Neutrophil (primary cell): Measurements from ENCODE around the gene MAPK14.

ENCODE experiments used
- H3K27ac ChIP-seq: fragments of 200-600 bp; sonication (generic); 2 replicates; pipeline ENCODE4 v1.5.1; 2016; ENCODE audit warnings: mild to moderate bottlenecking, moderate library complexity
- H3K27me3 ChIP-seq: fragments of 200-600 bp; sonication (generic); 2 replicates; pipeline ENCODE4 v1.6.0; 2016; ENCODE audit warnings: mild to moderate bottlenecking
- H3K36me3 ChIP-seq: fragments of 200-600 bp; sonication (generic); 2 replicates; pipeline ENCODE4 v1.5.1; 2017
- H3K4me1 ChIP-seq, 2 experiments: fragments of 200-600 bp in 1 of 2; sonication (generic) in 1 of 2; 1 replicate in 1 of 2; 2 replicates in 1 of 2; pipeline versions ENCODE4 v1.5.1 to v1.6.1; 2013 to 2016; ENCODE audit warnings: low read depth in 1 of 2, low read length in 1 of 2, mild to moderate bottlenecking in 1 of 2, moderate library complexity in 1 of 2; ENCODE audit not compliant: control insufficient read depth in 1 of 2, insufficient read depth in 1 of 2
- H3K4me3 ChIP-seq, 2 experiments: fragments of 200-600 bp in 1 of 2; sonication (generic) in 1 of 2; 1 replicate in 1 of 2; 2 replicates in 1 of 2; pipeline ENCODE4 v1.5.1; 2013 to 2016; ENCODE audit warnings: low read depth in 1 of 2, low read length in 1 of 2, mild to moderate bottlenecking in 1 of 2, moderate library complexity in 1 of 2
- H3K9me3 ChIP-seq: fragments of 200-600 bp; sonication (generic); 2 replicates; pipeline ENCODE4 v1.5.1; 2016
- TF ChIP-seq, protein P1 (sequence below): fragments of 200-600 bp; sonication (generic); IDR thresholded peaks from 2 replicates; pipeline ENCODE4 v1.5.1; 2016; ENCODE audit warnings: antibody characterized with exemption

The MAPK14 gene

DNA sequence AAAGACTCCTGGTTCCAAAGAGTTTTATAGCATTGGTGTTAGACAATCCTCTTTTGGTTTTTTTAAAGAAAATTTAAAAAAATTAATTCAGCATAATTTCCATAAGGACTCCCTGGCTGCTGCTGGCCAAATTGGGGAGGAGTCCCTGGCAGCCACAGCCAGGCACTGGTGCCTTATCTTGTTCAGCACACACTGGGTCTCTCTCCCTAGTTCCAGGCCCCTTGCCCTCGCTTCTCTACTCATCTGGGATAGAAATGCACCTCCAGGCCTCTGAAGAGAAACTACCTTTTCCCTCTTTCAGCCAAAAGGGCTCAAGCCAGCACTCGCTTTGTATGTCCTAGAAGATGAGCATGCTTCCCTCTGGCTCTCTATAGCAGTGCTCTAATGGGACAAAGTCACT lies 89.3 kb downstream of the MAPK14 start:
- peaks cover 87 to 90% of the 10 kb centered on the region in 2 experiments for H3K4me1 ChIP-seq
- peak overlapping the region; percentile 96 for H3K27ac ChIP-seq
- H3K9me3 ChIP-seq = no peaks in the 10 kb centered on the region
- peaks cover 44% of the 10 kb centered on the region for H3K36me3 ChIP-seq
- peak overlapping the region in 1 of 2 experiments; percentile 60 for H3K4me3 ChIP-seq
- TF ChIP-seq, protein P1, sequence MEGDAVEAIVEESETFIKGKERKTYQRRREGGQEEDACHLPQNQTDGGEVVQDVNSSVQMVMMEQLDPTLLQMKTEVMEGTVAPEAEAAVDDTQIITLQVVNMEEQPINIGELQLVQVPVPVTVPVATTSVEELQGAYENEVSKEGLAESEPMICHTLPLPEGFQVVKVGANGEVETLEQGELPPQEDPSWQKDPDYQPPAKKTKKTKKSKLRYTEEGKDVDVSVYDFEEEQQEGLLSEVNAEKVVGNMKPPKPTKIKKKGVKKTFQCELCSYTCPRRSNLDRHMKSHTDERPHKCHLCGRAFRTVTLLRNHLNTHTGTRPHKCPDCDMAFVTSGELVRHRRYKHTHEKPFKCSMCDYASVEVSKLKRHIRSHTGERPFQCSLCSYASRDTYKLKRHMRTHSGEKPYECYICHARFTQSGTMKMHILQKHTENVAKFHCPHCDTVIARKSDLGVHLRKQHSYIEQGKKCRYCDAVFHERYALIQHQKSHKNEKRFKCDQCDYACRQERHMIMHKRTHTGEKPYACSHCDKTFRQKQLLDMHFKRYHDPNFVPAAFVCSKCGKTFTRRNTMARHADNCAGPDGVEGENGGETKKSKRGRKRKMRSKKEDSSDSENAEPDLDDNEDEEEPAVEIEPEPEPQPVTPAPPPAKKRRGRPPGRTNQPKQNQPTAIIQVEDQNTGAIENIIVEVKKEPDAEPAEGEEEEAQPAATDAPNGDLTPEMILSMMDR = no peak
- H3K27me3 ChIP-seq = no peaks in the 10 kb centered on the region

DNA sequence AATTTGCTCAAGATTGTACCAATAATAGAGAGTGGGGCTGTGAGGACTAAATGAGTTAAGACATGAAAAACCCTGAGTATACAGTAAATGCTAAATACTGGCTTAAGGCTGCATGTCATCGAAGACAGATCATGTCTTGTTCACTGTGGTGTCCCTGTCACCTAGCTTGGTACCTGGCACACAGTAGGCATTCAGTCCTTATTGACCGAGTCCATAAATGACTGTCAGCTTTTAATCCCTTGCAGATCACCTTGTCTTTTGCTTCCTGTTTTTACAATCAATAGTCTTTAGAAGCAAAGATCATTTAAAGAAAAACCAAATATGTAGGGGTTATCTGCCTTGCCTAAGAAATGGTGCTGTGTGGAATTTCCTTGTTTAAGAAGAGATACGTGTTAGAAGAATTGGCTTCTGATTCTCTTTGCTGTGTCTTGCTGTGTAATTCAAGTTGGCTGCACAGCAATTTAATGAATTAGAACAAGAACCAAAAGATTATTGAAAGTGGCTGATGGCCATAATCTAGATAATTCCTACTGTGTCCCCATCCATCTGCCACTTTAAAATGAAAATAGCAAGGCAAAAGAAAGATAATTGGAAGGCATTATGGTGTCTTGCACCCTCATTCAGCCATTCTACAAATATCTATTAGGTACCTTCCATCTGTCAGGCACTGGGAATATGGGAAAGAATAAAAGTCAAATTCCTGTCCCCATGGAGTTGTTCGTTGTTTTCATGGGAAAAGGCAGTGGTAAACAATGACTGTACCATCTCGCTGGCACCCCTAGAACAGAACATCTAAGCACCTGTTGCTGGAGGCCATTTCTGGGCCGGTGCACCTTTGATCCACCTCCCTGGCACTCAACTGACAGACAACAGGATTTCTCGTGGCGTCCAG lies 90.3 kb downstream of the MAPK14 start:
- no peaks in the 10 kb centered on the region for H3K9me3 ChIP-seq
- H3K27me3 ChIP-seq = no peaks in the 10 kb centered on the region
- H3K4me1 ChIP-seq = peaks cover 96 to 98% of the 10 kb centered on the region in 2 experiments
- H3K36me3 ChIP-seq = peaks cover 42% of the 10 kb centered on the region
- H3K27ac ChIP-seq = peak overlapping the region; percentile 96
- H3K4me3 ChIP-seq = peak overlapping the region in 1 of 2 experiments; percentile 60
- TF ChIP-seq, protein P1 = no peak

DNA sequence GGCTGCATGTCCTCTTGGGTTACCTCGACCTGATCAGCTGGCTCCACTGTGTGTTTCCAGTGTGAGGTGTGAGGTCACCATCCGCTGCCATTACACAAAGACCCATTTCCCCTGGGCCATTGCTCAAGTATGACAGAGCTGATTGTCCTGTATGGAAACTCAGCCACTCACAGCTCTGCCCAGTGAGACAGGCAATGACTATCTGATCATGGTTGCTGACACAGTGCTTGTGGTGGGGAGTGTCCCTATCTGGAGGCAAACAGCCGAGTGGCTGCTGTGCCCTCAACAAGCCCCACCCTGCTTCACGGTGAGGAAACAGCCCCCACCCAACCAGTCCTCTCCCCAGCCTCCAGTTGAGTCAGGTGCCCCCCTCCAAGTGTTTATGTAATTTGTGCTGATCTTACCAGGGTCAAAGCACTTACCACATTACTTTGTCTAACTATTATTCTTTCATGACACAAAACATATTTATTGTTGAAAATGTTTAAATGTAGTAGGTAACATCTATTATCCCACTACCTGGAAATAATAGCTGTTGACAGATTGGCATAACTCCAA lies 91.0 kb downstream of the MAPK14 start:
- Histone ChIP-seq H3K36me3 (peaks cover 40% of the 10 kb centered on the region), H3K9me3 (no peaks in the 10 kb centered on the region), H3K4me3 (peak overlapping the region in 1 of 2 experiments; percentile 60), H3K27me3 (no peaks in the 10 kb centered on the region), H3K4me1 (peaks cover 100% of the 10 kb centered on the region in 2 experiments), H3K27ac (peak overlapping the region; percentile 96)
- TF ChIP-seq, protein P1 = peak; percentile 8

DNA sequence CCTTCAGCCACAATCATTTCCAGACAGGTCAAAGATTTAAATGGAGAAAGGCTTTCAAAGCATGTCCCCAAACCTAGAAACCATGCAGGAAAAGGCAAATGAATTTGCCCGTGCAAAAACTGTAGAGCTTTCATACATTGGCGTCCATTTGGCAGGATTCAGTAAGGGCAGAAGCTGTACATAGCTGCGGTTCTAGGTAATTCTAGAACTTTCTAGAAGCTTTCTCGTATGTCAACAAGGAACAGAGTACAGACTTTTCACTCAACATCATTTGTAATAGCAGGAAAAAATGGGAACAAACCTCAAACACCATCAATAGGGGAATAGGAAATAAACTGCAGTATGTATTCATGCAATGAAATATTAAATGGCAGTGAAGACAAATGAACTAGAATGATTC lies 91.6 kb downstream of the MAPK14 start:
- TF ChIP-seq, protein P1 = no peak
- H3K4me3 ChIP-seq = peak overlapping the region in 1 of 2 experiments; percentile 60
- H3K9me3 ChIP-seq = no peaks in the 10 kb centered on the region
- peaks cover 34% of the 10 kb centered on the region for H3K36me3 ChIP-seq
- H3K27ac ChIP-seq = peak overlapping the region; percentile 96
- H3K27me3 ChIP-seq = no peaks in the 10 kb centered on the region
- H3K4me1 ChIP-seq = peaks cover 98 to 100% of the 10 kb centered on the region in 2 experiments

DNA sequence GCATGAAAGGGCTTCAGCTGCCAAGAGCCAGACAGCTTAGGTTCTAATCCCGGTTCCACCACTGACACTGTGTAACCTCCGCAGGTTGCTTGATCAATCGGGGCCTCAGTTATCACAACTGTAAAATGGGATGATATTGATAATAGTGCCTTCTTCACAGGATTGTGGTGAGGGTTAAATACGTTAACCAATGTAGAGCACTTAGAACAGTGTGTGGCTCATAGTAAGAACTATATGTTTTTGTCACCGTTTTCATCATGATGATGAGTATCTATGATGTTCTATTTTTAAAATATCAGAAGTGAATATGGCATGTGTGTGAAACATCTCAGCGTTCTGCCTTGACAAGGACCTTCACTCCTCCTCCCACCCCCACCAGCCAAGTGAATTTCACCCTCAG lies 92.4 kb downstream of the MAPK14 start:
- TF ChIP-seq, protein P1 = no peak
- H3K9me3 ChIP-seq = no peaks in the 10 kb centered on the region
- H3K27me3 ChIP-seq = no peaks in the 10 kb centered on the region
- H3K4me3 ChIP-seq = peak overlapping the region in 1 of 2 experiments; percentile 60
- peaks cover 98 to 100% of the 10 kb centered on the region in 2 experiments for H3K4me1 ChIP-seq
- H3K36me3 ChIP-seq = peaks cover 33% of the 10 kb centered on the region
- H3K27ac ChIP-seq = peak overlapping the region; percentile 96
